Endothelial cell of umbilical vein (primary cell): Measurements from ENCODE around the gene COL18A1. TPM values are rescaled to one million over a fixed set of nuclear protein-coding genes. Genes with fewer than 3 reads are reported as not detected.
"Not testable (repeated sequence)": the region's sequence is repeated elsewhere in the genome, so short reads cannot be mapped to it uniquely, and the experiment has no call there.

Experiments used
- BruUV-seq: library from RNA; stranded (reverse); fragments of 400-500 nt; replicated peaks from 2 replicates; lab custom pipeline; 2021; lab: Mats Ljungman, UMichigan
- CTCF ChIA-PET: fragments of 300-600, 350-600 bp; sonication (Branson Sonifier 250); formaldehyde crosslinking; loops from one replicate; lab custom pipeline; 2021; ENCODE audit warnings: antibody characterized with exemption, inconsistent platforms; lab: Charles Lee
- POLR2A ChIA-PET: fragments of 300-600, 350-600 bp; sonication (Branson Sonifier 250); formaldehyde crosslinking; loops from one replicate; lab custom pipeline; 2021; ENCODE audit warnings: antibody characterized with exemption, inconsistent platforms; lab: Charles Lee
- DNase-seq: peaks from one replicate; pipeline ENCODE4 v3.0.0-alpha.2; 2011; ENCODE audit warnings: low read depth, low spot score
- FAIRE-seq: peaks from 2 replicates; lab custom pipeline; 2011; peaks lifted over from hg19 to GRCh38; lab: Jason Lieb, UNC
- H2AFZ ChIP-seq: 2 replicates; pipeline ENCODE4 v1.6.0; 2012; ENCODE audit warnings: low read depth, low read length, control low read depth, inconsistent platforms
- H3K27ac ChIP-seq: 2 replicates; pipeline ENCODE4 v1.5.1; 2011; ENCODE audit warnings: low read depth, mild to moderate bottlenecking, control low read depth, low read length, moderate library complexity; ENCODE audit not compliant: insufficient read depth
- H3K27me3 ChIP-seq, 2 experiments: 2 replicates each; pipeline versions ENCODE4 v1.6.0 to v1.6.1; 2011; ENCODE audit warnings: low read length in 2 of 2, mixed read lengths in 1 of 2; ENCODE audit not compliant: control insufficient read depth in 2 of 2, insufficient read depth in 2 of 2
- H3K36me3 ChIP-seq, 2 experiments: 2 replicates in 1 of 2; 3 replicates in 1 of 2; pipeline ENCODE4 v1.5.1; 2011; ENCODE audit warnings: low read length in 2 of 2, mild to moderate bottlenecking in 1 of 2, moderate library complexity in 1 of 2; ENCODE audit not compliant: control insufficient read depth in 2 of 2, insufficient read depth in 2 of 2; ENCODE audit errors: extremely low read depth in 1 of 2
- H3K4me1 ChIP-seq: 3 replicates; pipeline ENCODE4 v1.5.1; 2011; ENCODE audit warnings: mild to moderate bottlenecking, low read length; ENCODE audit not compliant: control insufficient read depth, insufficient read depth; ENCODE audit errors: extremely low read depth
- H3K4me2 ChIP-seq: 2 replicates; pipeline ENCODE4 v1.6.1; 2011; ENCODE audit warnings: low read length, control low read depth, mixed read lengths; ENCODE audit not compliant: insufficient read depth
- H3K4me3 ChIP-seq, 3 experiments: fragments of 200-600 bp in 1 of 3; sonication (generic), shearing (Covaris generic) in 1 of 3; replicated peaks in 1 of 3; 2 replicates each; pipeline ENCODE4 v1.5.1; 2011 to 2016; ENCODE audit warnings: control low read depth in 3 of 3, low read length in 3 of 3, mild to moderate bottlenecking in 2 of 3, inconsistent platforms in 1 of 3, low read depth in 1 of 3, moderate library complexity in 1 of 3; ENCODE audit not compliant: insufficient read depth in 1 of 3
- H3K79me2 ChIP-seq: 2 replicates; pipeline ENCODE4 v1.6.0; 2012; ENCODE audit warnings: low read length, inconsistent platforms; ENCODE audit not compliant: control insufficient read depth, insufficient read depth
- H3K9ac ChIP-seq: replicated peaks from 2 replicates; pipeline ENCODE3; 2011; ENCODE audit warnings: low read length, control low read depth; ENCODE audit not compliant: insufficient read depth; ENCODE audit errors: extremely low read depth
- H3K9me1 ChIP-seq: replicated peaks from 3 replicates; pipeline ENCODE4 v1.6.0; 2011; ENCODE audit warnings: mild to moderate bottlenecking, low read length; ENCODE audit not compliant: control insufficient read depth, insufficient read depth; ENCODE audit errors: extremely low read depth
- H3K9me3 ChIP-seq: replicated peaks from 2 replicates; pipeline ENCODE4 v1.5.1; 2012; ENCODE audit warnings: low read length, inconsistent platforms; ENCODE audit not compliant: control insufficient read depth, insufficient read depth
- H4K20me1 ChIP-seq: replicated peaks from 2 replicates; pipeline ENCODE3; 2011; ENCODE audit warnings: mild to moderate bottlenecking, low read length; ENCODE audit not compliant: control insufficient read depth, insufficient read depth; ENCODE audit errors: extremely low read depth
- EZH2 ChIP-seq: IDR thresholded peaks from 2 replicates; pipeline ENCODE4 v1.6.1; 2012; ENCODE audit warnings: borderline replicate concordance, low read depth, mild to moderate bottlenecking, moderate library complexity, low read length, inconsistent platforms; ENCODE audit not compliant: severe bottlenecking
- FOS ChIP-seq: IDR thresholded peaks from 2 replicates; pipeline ENCODE4 v1.6.1; 2011; ENCODE audit warnings: mild to moderate bottlenecking, low read length, moderate library complexity, borderline replicate concordance; ENCODE audit not compliant: insufficient read depth
- GATA2 ChIP-seq: IDR thresholded peaks from 2 replicates; pipeline ENCODE4 v1.7.0; 2011; ENCODE audit warnings: low read depth, mild to moderate bottlenecking, moderate library complexity, mixed read lengths, low read length; ENCODE audit not compliant: insufficient read length, insufficient read depth
- JUN ChIP-seq: IDR thresholded peaks from 2 replicates; pipeline ENCODE4 v1.6.1; 2011; ENCODE audit warnings: borderline replicate concordance, low read depth; ENCODE audit not compliant: insufficient read length, insufficient read depth
- MAX ChIP-seq: IDR thresholded peaks from 2 replicates; pipeline ENCODE4 v1.6.1; 2011; ENCODE audit not compliant: insufficient read depth, insufficient read length
- MYC ChIP-seq: IDR thresholded peaks from one replicate; pipeline ENCODE4 v1.6.1; 2011; ENCODE audit warnings: mild to moderate bottlenecking, low read depth, low read length
- POLR2A ChIP-seq: IDR thresholded peaks from 2 replicates; pipeline ENCODE4 v1.6.1; 2012; ENCODE audit warnings: low read depth, mild to moderate bottlenecking, control low read depth, low read length
- POLR2AphosphoS5 ChIP-seq: IDR thresholded peaks from 2 replicates; pipeline ENCODE4 v1.6.1; 2012; ENCODE audit warnings: low read depth, mild to moderate bottlenecking, control low read depth, low read length, moderate library complexity; ENCODE audit not compliant: insufficient read depth
- dilution Hi-C: fragments of 300-500 bp; cut with MboI; formaldehyde crosslinking; loops from one replicate; pipeline ENCODE4 v1.15.0; 2019; ENCODE audit warnings: low sequenced_read_pairs; ENCODE audit not compliant: extremely low pct_ligation_motif_present
- intact Hi-C: fragments of 100-400 bp; cut with micrococcal nuclease; formaldehyde crosslinking; loops from one replicate; pipeline ENCODE4 v1.10.0; 2022
- polyA plus RNA-seq, 4 experiments: library from polyadenylated mRNA; depleted of rRNA in 3 of 4; stranded (reverse) in 3 of 4; unstranded in 1 of 4; fragments of >200 nt; gene quantifications; 2 replicates each; pipeline versions ENCODE4 v1.2.1 to v1.2.3, GENCODE V29; 2011 to 2012; ENCODE audit warnings: missing spikeins in 1 of 4
- total RNA-seq: library from RNA; stranded (reverse); gene quantifications from 2 replicates; pipeline ENCODE4 v1.2.3, GENCODE V29; 2021
- TF ChIP-seq, protein P1 (sequence below), 2 donors: IDR thresholded peaks; 1 replicate in 1 of 2; 2 replicates in 1 of 2; pipeline ENCODE4 v1.5.1; 2011; ENCODE audit warnings: low read length in 2 of 2, mild to moderate bottlenecking in 2 of 2, moderate library complexity in 2 of 2, control low read depth in 1 of 2, inconsistent platforms in 1 of 2, low read depth in 1 of 2; ENCODE audit not compliant: insufficient read depth in 1 of 2; ENCODE audit errors: extremely low read depth in 1 of 2

Gene COL18A1
- total and polyA plus RNA-seq, 2 donors (not counting 3 experiments of a cell fraction or from before 2014, with no cell fraction given) = 198 to 252 TPM

DNA sequence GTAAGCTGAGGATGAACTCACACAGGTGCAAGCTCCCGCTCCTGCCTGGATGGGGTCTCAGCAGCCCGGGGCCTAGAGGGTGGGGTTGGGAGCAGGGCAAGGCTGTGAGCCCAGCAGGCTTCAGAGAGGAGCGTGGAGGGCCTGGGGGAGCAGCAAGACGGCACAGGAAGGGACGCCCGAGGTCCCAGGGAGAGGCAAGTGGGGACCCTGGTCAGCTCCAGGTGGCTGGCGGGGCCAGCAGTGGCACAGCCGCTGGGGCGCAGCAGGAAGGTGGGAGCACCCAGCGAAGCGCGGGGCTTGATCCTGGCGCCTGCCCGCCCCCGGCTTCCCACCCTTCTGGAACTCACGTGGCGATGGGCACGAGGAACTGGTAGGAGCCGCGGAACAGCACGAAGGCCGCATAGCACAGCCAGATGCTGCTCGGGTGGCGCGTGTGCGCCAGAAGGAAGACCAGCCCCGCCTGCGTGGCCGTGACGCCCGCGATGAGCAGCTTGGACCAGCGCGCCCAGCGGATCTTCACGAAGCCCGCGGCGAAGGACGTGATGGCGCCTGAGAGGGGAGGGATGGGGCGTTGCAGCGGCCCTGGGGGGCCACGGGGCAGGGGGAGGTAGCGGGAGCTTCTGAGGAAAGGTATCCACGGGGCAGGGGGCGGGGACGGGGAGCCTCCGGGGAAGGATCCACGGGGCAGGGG, 125.6 kb downstream of the COL18A1 start:
- Histone ChIP-seq H3K27ac (no peak overlapping the region), H3K4me3 (no peak overlapping the region), H2AFZ (no peak overlapping the region), H3K36me3 (peaks cover 2 to 16% of the 10 kb centered on the region in 2 experiments), H4K20me1 (no peaks in the 10 kb centered on the region), H3K9me3 (no peaks in the 10 kb centered on the region), H3K9me1 (no peaks in the 10 kb centered on the region), H3K9ac (no peak overlapping the region), H3K4me1 (peaks cover 24% of the 10 kb centered on the region), H3K27me3 (no peaks in the 10 kb centered on the region), H3K4me2 (no peak overlapping the region), H3K79me2 (peaks cover 18% of the 10 kb centered on the region)
- dilution Hi-C loops = no loop called here
- BruUV-seq = no TSS peak
- POLR2A ChIA-PET = no interaction called here
- CTCF ChIA-PET = no interaction called here
- DNase-seq (no peak), FAIRE-seq (no peak)
- intact Hi-C loops = loop anchor here (10.0 kb wide), 1 partner anchor 56 kb away; no protein-coding TSS in a partner anchor
- TF ChIP-seq MAX (no peak), POLR2AphosphoS5 (no peak), MYC (no peak), GATA2 (no peak), JUN (no peak), EZH2 (no peak), POLR2A (no peak), FOS (no peak)
- TF ChIP-seq, protein P1, sequence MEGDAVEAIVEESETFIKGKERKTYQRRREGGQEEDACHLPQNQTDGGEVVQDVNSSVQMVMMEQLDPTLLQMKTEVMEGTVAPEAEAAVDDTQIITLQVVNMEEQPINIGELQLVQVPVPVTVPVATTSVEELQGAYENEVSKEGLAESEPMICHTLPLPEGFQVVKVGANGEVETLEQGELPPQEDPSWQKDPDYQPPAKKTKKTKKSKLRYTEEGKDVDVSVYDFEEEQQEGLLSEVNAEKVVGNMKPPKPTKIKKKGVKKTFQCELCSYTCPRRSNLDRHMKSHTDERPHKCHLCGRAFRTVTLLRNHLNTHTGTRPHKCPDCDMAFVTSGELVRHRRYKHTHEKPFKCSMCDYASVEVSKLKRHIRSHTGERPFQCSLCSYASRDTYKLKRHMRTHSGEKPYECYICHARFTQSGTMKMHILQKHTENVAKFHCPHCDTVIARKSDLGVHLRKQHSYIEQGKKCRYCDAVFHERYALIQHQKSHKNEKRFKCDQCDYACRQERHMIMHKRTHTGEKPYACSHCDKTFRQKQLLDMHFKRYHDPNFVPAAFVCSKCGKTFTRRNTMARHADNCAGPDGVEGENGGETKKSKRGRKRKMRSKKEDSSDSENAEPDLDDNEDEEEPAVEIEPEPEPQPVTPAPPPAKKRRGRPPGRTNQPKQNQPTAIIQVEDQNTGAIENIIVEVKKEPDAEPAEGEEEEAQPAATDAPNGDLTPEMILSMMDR (IDR thresholded peaks at IDR 0.05; ENCODE audit: extremely low read depth in 1 of 2, insufficient read depth in 1 of 2, low read depth in 1 of 2, low read length in 2 of 2) = no peak

DNA sequence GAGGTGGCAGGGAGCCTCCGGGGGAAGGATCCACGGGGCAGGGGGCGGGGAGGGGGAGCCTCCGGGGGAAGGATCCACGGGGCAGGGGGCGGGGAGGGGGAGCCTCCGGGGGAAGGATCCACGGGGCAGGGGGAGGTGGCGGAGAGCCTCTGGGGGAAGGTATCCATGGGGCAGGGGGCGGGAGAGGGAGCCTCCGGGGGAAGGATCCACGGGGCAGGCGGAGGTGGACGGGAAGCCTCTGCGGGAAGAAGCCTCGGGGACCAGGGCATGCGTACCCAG, 126.1 kb downstream of the COL18A1 start:
- H3K9me3 ChIP-seq, H2AFZ ChIP-seq, H3K4me2 ChIP-seq, BruUV-seq, H4K20me1 ChIP-seq, dilution Hi-C loops, H3K27me3 ChIP-seq, H3K4me3 ChIP-seq, CTCF ChIA-PET, POLR2A ChIA-PET, FAIRE-seq, H3K9ac ChIP-seq, H3K9me1 ChIP-seq, H3K27ac ChIP-seq, DNase-seq: not testable (repeated sequence)
- intact Hi-C loops = loop anchor here (10.0 kb wide), 1 partner anchor 56 kb away; no protein-coding TSS in a partner anchor
- Histone ChIP-seq H3K36me3 (peaks cover 2 to 17% of the 10 kb centered on the region in 2 experiments), H3K4me1 (peaks cover 24% of the 10 kb centered on the region), H3K79me2 (peaks cover 22% of the 10 kb centered on the region)
